MM.1S (cell line): ENCODE data around the gene ACKR3.

Source experiments
- EZH2 ChIP-seq: fragments of 300-600 bp; sonication (generic); optimal IDR thresholded peaks from 2 replicates; pipeline ENCODE3; 2017; ENCODE audit warnings: low read depth, mild to moderate bottlenecking, antibody characterized with exemption, low read length, mixed read lengths
- EZH2phosphoT487 ChIP-seq: fragments of 300-600 bp; sonication (generic); IDR thresholded peaks from 2 replicates; pipeline ENCODE4 v1.6.1; 2018; ENCODE audit warnings: antibody characterized with exemption, low read length
- TF ChIP-seq, protein P1 (sequence below): fragments of 300-600 bp; sonication (generic); IDR thresholded peaks from 2 replicates; pipeline ENCODE4 v1.5.1; 2016; ENCODE audit warnings: antibody characterized with exemption, low read length, mixed read lengths

GRCh38 chr2:236551471-236552211, 18.0 kb upstream of the ACKR3 start:
- TF ChIP-seq, protein P1, sequence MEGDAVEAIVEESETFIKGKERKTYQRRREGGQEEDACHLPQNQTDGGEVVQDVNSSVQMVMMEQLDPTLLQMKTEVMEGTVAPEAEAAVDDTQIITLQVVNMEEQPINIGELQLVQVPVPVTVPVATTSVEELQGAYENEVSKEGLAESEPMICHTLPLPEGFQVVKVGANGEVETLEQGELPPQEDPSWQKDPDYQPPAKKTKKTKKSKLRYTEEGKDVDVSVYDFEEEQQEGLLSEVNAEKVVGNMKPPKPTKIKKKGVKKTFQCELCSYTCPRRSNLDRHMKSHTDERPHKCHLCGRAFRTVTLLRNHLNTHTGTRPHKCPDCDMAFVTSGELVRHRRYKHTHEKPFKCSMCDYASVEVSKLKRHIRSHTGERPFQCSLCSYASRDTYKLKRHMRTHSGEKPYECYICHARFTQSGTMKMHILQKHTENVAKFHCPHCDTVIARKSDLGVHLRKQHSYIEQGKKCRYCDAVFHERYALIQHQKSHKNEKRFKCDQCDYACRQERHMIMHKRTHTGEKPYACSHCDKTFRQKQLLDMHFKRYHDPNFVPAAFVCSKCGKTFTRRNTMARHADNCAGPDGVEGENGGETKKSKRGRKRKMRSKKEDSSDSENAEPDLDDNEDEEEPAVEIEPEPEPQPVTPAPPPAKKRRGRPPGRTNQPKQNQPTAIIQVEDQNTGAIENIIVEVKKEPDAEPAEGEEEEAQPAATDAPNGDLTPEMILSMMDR: no peak
- TF ChIP-seq EZH2phosphoT487 (no peak), EZH2 (no peak)
